Transverse colon (tissue), 4 donors: ENCODE measurements around the gene CLCA1. TPM values are rescaled to one million over a fixed set of nuclear protein-coding genes. Genes with fewer than 3 reads are reported as not detected.

Experiments
- DNase-seq: peaks from one replicate; pipeline ENCODE4 v3.0.0-alpha.2; 2019
- H3K27ac ChIP-seq, 4 donors: fragments of 200-600 bp; sonication (generic); 2 replicates each; pipeline ENCODE4 v1.5.1; 2016 to 2018; ENCODE audit warnings: inconsistent platforms in 4 of 4
- H3K27me3 ChIP-seq: fragments of 200-600 bp; sonication (generic); 2 replicates; pipeline ENCODE4 v1.5.1; 2017; ENCODE audit warnings: inconsistent platforms
- H3K36me3 ChIP-seq, 4 donors: fragments of 200-600 bp; sonication (generic); 2 replicates each; pipeline ENCODE4 v1.5.1; 2017 to 2019; ENCODE audit warnings: inconsistent platforms in 4 of 4
- H3K4me1 ChIP-seq, 4 donors: fragments of 200-600 bp; sonication (generic); 2 replicates each; pipeline ENCODE4 v1.5.1; 2017 to 2020; ENCODE audit warnings: inconsistent platforms in 4 of 4
- H3K4me3 ChIP-seq, 4 donors: fragments of 200-600 bp; sonication (generic); 1 replicate in 1 of 4; 2 replicates in 3 of 4; pipeline versions ENCODE4 v1.5.1 to v1.6.1; 2017 to 2019; ENCODE audit warnings: inconsistent platforms in 4 of 4
- H3K9me3 ChIP-seq, 2 donors: fragments of 200-600 bp; sonication (generic); 2 replicates each; pipeline ENCODE4 v1.5.1; 2017 to 2019; ENCODE audit warnings: inconsistent platforms in 2 of 2
- EP300 ChIP-seq: sonication (generic); formaldehyde crosslinking; IDR thresholded peaks from one replicate; pipeline ENCODE4 v1.6.1; 2017; ENCODE audit warnings: antibody characterized with exemption, low read depth
- POLR2A ChIP-seq: fragments of 450-650 bp; IDR thresholded peaks from one replicate; pipeline ENCODE4 v1.6.1; 2016; ENCODE audit warnings: antibody characterized with exemption, mild to moderate bottlenecking, moderate library complexity
- POLR2AphosphoS5 ChIP-seq, 3 donors: sonication (generic); formaldehyde crosslinking; IDR thresholded peaks; one replicate each; pipeline ENCODE4 v1.6.1; 2016; ENCODE audit warnings: antibody characterized with exemption in 3 of 3
- WGBS, 2 donors: methylation state at CpG; one replicate each; pipeline ENCODE4 v1.1.5; 2018; ENCODE audit warnings: low coverage in 1 of 2; 5-methylcytosine and 5-hydroxymethylcytosine counted together
- in situ Hi-C, 4 donors: fragments of 200-750 bp; cut with MboI; loops; one replicate each; pipeline versions ENCODE4 v1.15.0 to v1.15.1; 2017; ENCODE audit warnings: low sequenced_read_pairs in 3 of 4, low pct_ligation_motif_present in 1 of 4, low pct_unique_long_range_greater_than_20kb in 1 of 4
- intact Hi-C: fragments of 100-400 bp; cut with DNase I; formaldehyde crosslinking; loops from one replicate; pipeline ENCODE4 v1.15.1; 2023; ENCODE audit warnings: low total_unique reads
- total RNA-seq, 4 donors: library from RNA; depleted of rRNA; stranded (reverse); fragments of >200 nt; gene quantifications; one replicate each; pipeline ENCODE4 v1.1.0, GENCODE V29; 2016
- TF ChIP-seq, protein P1 (sequence below), 5 experiments: fragments of 200-600 bp in 3 of 5; fragments of 450-650 bp in 2 of 5; sonication (generic) in 3 of 5; IDR thresholded peaks; 1 replicate in 2 of 5; 2 replicates in 3 of 5; pipeline ENCODE4 v1.5.1; 2016 to 2017; ENCODE audit warnings: antibody characterized with exemption in 5 of 5, inconsistent platforms in 3 of 5, mild to moderate bottlenecking in 2 of 5, moderate library complexity in 1 of 5

CLCA1 gene, protein sequence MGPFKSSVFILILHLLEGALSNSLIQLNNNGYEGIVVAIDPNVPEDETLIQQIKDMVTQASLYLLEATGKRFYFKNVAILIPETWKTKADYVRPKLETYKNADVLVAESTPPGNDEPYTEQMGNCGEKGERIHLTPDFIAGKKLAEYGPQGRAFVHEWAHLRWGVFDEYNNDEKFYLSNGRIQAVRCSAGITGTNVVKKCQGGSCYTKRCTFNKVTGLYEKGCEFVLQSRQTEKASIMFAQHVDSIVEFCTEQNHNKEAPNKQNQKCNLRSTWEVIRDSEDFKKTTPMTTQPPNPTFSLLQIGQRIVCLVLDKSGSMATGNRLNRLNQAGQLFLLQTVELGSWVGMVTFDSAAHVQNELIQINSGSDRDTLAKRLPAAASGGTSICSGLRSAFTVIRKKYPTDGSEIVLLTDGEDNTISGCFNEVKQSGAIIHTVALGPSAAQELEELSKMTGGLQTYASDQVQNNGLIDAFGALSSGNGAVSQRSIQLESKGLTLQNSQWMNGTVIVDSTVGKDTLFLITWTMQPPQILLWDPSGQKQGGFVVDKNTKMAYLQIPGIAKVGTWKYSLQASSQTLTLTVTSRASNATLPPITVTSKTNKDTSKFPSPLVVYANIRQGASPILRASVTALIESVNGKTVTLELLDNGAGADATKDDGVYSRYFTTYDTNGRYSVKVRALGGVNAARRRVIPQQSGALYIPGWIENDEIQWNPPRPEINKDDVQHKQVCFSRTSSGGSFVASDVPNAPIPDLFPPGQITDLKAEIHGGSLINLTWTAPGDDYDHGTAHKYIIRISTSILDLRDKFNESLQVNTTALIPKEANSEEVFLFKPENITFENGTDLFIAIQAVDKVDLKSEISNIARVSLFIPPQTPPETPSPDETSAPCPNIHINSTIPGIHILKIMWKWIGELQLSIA
- total RNA-seq, result 1,000 to 10,000 TPM in 1 of 4 donors, 100 to 1,000 TPM in 2, 10 to 100 TPM in 1; 16.1 to 1,013 (median 168) TPM

DNA sequence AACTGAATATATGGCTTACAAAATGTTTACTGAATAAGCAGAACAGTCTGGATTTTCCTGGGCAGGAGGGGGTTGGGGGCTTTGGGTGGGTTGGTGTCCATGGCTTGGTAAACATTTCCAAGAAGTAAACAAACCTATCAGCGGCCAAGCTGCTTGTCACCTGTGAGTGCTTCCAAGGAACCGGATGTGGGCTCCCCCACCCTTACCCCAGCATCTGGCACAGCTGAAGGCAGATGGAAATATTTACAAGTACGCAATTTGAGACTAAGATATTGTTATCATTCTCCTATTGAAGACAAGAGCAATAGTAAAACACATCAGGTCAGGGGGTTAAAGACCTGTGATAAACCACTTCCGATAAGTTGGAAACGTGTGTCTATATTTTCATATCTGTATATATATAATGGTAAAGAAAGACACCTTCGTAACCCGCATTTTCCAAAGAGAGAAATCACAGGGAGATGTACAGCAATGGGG lies at the start of gene CLCA1:
Gene CLCA1 (plus strand): TSS at position 427 of the 477 bp plus-strand sequence. CDS start 45 bp downstream, at position 472.
- peaks cover 0 to 7% (median 0%) of the 10 kb centered on the region in 4 donors for H3K4me1 ChIP-seq
- H3K36me3 ChIP-seq, result no peaks in the 10 kb centered on the region
- DNase-seq, result no peak
- peak within 1 kb of the TSS in 3 of 4 donors; percentile 5 to 10 (median 8) for H3K4me3 ChIP-seq
- TF ChIP-seq POLR2A, result no peak
- TF ChIP-seq EP300, result no peak
- TF ChIP-seq POLR2AphosphoS5 (IDR thresholded peaks at IDR 0.05), result no peak
- TF ChIP-seq, protein P1, sequence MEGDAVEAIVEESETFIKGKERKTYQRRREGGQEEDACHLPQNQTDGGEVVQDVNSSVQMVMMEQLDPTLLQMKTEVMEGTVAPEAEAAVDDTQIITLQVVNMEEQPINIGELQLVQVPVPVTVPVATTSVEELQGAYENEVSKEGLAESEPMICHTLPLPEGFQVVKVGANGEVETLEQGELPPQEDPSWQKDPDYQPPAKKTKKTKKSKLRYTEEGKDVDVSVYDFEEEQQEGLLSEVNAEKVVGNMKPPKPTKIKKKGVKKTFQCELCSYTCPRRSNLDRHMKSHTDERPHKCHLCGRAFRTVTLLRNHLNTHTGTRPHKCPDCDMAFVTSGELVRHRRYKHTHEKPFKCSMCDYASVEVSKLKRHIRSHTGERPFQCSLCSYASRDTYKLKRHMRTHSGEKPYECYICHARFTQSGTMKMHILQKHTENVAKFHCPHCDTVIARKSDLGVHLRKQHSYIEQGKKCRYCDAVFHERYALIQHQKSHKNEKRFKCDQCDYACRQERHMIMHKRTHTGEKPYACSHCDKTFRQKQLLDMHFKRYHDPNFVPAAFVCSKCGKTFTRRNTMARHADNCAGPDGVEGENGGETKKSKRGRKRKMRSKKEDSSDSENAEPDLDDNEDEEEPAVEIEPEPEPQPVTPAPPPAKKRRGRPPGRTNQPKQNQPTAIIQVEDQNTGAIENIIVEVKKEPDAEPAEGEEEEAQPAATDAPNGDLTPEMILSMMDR (IDR thresholded peaks at IDR 0.05), result no peak
- 66 to 83% methylated on average over 5 to 7 of the region's 7 CpGs for WGBS, 2 donors
- H3K9me3 ChIP-seq, result no peaks in the 10 kb centered on the region
- intact Hi-C loops (loop anchor here (10.0 kb wide), 1 partner anchor 56 kb away; no protein-coding TSS in a partner anchor), in situ Hi-C loops (loop anchor here in 1 of 4 donors (25.0 kb wide), 1 partner anchor 219 kb away; no protein-coding TSS in a partner anchor)
- no peak within 1 kb of the TSS for H3K27ac ChIP-seq
- H3K27me3 ChIP-seq, result no peaks in the 10 kb centered on the region

DNA sequence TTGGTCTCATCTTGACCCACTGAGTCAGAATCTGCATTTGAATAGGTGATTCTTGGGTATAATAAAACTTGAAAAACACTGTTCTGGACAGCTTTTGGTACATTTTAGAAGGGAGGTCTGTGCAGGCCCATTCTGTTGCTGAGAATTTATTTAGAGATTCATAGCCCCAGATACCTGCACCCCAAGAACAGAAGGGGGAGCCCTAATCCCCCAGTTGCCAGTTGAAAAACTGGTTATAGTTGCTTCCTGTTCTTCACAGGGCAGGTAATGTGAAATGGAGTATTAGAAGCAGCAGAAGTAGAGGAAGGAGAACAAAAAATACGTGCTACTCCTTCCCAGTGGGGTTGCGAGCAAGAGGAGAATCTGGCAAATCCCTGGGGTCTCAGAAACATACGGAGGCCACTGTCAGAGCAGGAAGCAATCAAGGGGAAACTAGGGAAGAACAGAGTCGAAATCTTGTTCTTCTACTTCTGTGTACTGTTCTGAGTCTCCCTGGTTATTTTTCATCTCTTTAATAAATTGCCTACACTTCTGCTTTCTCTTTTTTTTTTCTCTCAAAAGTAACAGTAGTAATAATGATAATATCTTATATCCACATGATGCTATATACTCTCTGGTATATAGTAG lies 49.3 kb upstream of the CLCA1 start:
- intact Hi-C loops, result no loop called here
- Histone ChIP-seq H3K27ac (peak overlapping the region in 1 of 4 donors; percentile 36), H3K27me3 (no peaks in the 10 kb centered on the region), H3K9me3 (no peaks in the 10 kb centered on the region), H3K36me3 (no peaks in the 10 kb centered on the region), H3K4me1 (peaks cover 0 to 9% (median 4%) of the 10 kb centered on the region in 4 donors), H3K4me3 (no peak overlapping the region)
- DNase-seq, result peak; percentile 48
- in situ Hi-C loops, result no loop called here
- WGBS, 2 donors, result 33 to 37% methylated on average over 3 to 4 of the region's 4 CpGs
- TF ChIP-seq EP300 (no peak), POLR2AphosphoS5 (IDR thresholded peaks at IDR 0.05) (no peak), POLR2A (no peak)
- TF ChIP-seq, protein P1 (IDR thresholded peaks at IDR 0.05), result peak; percentile 29 to 54 (median 47)

DNA sequence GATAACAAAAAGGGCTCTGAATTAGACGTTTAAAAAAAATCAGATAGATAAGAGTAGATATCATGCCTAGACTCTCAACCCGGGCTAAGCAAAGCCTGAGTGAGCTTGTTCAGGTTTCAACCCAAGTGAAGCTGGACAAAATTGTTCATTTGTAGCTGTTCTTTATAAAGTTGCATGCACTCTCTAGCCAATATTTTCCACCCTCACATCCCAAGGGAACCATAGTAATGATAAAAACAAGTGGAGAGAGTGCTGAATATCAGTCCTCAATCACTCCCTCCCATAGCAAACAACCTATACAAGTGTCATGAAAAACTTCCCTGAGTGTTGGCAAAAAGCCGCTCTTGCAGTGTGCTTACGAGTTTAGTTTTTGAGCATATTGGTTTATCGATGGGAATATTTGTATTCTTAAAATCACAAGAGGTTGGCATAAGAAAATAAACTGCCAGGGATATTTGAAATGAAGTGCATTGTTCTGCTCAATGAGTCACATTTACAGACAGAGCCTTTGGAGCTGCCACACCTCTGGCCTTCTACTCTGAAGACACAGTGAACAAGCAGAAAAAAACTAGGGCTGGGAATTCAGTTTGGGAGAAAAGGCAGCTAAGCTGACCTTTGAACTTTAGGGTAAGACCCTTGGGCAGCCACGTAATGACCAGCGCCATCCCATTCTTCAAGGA lies 47.0 kb upstream of the CLCA1 start:
- no peak overlapping the region for H3K27ac ChIP-seq

More for the DNA sequence above, 47.0 kb upstream of the CLCA1 start:
- WGBS, 2 donors, result 55 to 75% methylated on average over 7 of the region's 7 CpGs
- Histone ChIP-seq H3K4me3 (no peak overlapping the region), H3K36me3 (no peaks in the 10 kb centered on the region), H3K9me3 (no peaks in the 10 kb centered on the region), H3K4me1 (peaks cover 0 to 9% (median 4%) of the 10 kb centered on the region in 4 donors), H3K27me3 (no peaks in the 10 kb centered on the region)
- TF ChIP-seq, protein P1 (IDR thresholded peaks at IDR 0.05), result no peak
- no peak for TF ChIP-seq EP300
- no peak for TF ChIP-seq POLR2AphosphoS5 (IDR thresholded peaks at IDR 0.05)
- no peak for TF ChIP-seq POLR2A
- DNase-seq, result no peak
- intact Hi-C loops, result no loop called here
- in situ Hi-C loops, result no loop called here
